Myocyte (in vitro differentiated cells): ENCODE data around the gene ANGEL2. TPM values are rescaled to one million over a fixed set of nuclear protein-coding genes. Genes with fewer than 3 reads are reported as not detected.
"Not testable (repeated sequence)": the region's sequence is repeated elsewhere in the genome, so short reads cannot be mapped to it uniquely, and the experiment has no call there.

Experiments
- DNase-seq: peaks from one replicate; pipeline ENCODE4 v3.0.0-alpha.2; 2012; ENCODE audit warnings: low read depth
- polyA plus RNA-seq: library from polyadenylated mRNA; unstranded; fragments of >200 nt; gene quantifications from one replicate; pipeline ENCODE4 v1.2.1, GENCODE V29; 2012; ENCODE audit warnings: missing spikeins
- total RNA-seq: library from RNA; depleted of rRNA; stranded (reverse); fragments of >200 nt; gene quantifications from 2 replicates; pipeline ENCODE4 v1.2.3, GENCODE V29; 2014

ANGEL2 gene
- 36.3 and 59.0 TPM in 2 replicates for total RNA-seq
- polyA plus RNA-seq = 15.8 TPM

GRCh38 chr1:213015099-213016050 lies at the start of gene ANGEL2:
Gene ANGEL2, minus strand, starts transcription at chr1:213015867. Its CDS starts 196 bp downstream, at chr1:213015671.
- peak; percentile 99 for DNase-seq

- no peak for DNase-seq
These were observed 45.6 kb upstream of the ANGEL2 start for GRCh38 chr1:213061263-213061662.

GRCh38 chr1:213060836-213061235 lies 45.2 kb upstream of the ANGEL2 start:
- no peak for DNase-seq

- DNase-seq = no peak
These were observed 41.8 kb upstream of the ANGEL2 start for GRCh38 chr1:213057264-213058059.

GRCh38 chr1:213055767-213056166 lies 40.1 kb upstream of the ANGEL2 start:
- no peak for DNase-seq

GRCh38 chr1:213054733-213055591 lies 39.3 kb upstream of the ANGEL2 start:
- no peak for DNase-seq

GRCh38 chr1:213054142-213054541 lies 38.5 kb upstream of the ANGEL2 start:
- no peak for DNase-seq

- DNase-seq = no peak
These were observed 37.8 kb upstream of the ANGEL2 start for GRCh38 chr1:213053455-213053854.

- no peak for DNase-seq
These were observed 36.2 kb upstream of the ANGEL2 start for GRCh38 chr1:213051881-213052202.

GRCh38 chr1:213051127-213051880 lies 35.6 kb upstream of the ANGEL2 start, which contains the start of gene RPS6KC1:
Gene RPS6KC1, plus strand, starts transcription at chr1:213051241. Its CDS starts 164 bp downstream, at chr1:213051405.
- peak; percentile 89 for DNase-seq

- DNase-seq = no peak
These were observed 35.1 kb upstream of the ANGEL2 start for GRCh38 chr1:213050745-213051126.

- no peak for DNase-seq
These were observed 33.6 kb upstream of the ANGEL2 start for GRCh38 chr1:213049232-213049631.

GRCh38 chr1:213045321-213046226 lies 29.9 kb upstream of the ANGEL2 start:
- not testable (repeated sequence) for DNase-seq

GRCh38 chr1:213041443-213041842 lies 25.8 kb upstream of the ANGEL2 start:
- DNase-seq = no peak

- no peak for DNase-seq
These were observed 19.9 kb upstream of the ANGEL2 start for GRCh38 chr1:213035573-213035972.

- no peak for DNase-seq
These were observed 19.0 kb upstream of the ANGEL2 start for GRCh38 chr1:213034713-213035112.

GRCh38 chr1:213032651-213033050 lies 17.0 kb upstream of the ANGEL2 start:
- DNase-seq = no peak

- DNase-seq = not testable (repeated sequence)
These were observed 11.4 kb upstream of the ANGEL2 start for GRCh38 chr1:213027024-213027423.

GRCh38 chr1:213020016-213020415 lies 4.3 kb upstream of the ANGEL2 start:
- DNase-seq = no peak
